Stimulated activated CD8-positive, alpha-beta memory T cell treated with anti-CD3 and anti-CD28 coated beads, Interleukin-4, amount 100 ng/mL, for 1 hour (primary cell): ENCODE data around the gene ART3.

ENCODE experiments used
- DNase-seq, 2 donors: peaks; one replicate each; pipeline ENCODE4 v3.0.0-alpha.2; 2020; ENCODE audit warnings: low read depth in 2 of 2, low spot score in 1 of 2

Gene ART3

GRCh38 chr4:76144546-76144945 lies 70.0 kb downstream of the ART3 start:
- no peak for DNase-seq

- DNase-seq: no peak
Observed at GRCh38 chr4:76147454-76148141, 73.1 kb downstream of the ART3 start.

- DNase-seq: peak; percentile 88 to 89
Observed at GRCh38 chr4:76148142-76148865, 73.8 kb downstream of the ART3 start, which contains the start of gene NUP54. NUP54 (minus strand) TSS chr4:76148397; CDS start chr4:76148374, 23 bp downstream.

- DNase-seq: no peak
Observed at GRCh38 chr4:76153356-76153755, 78.8 kb downstream of the ART3 start.

GRCh38 chr4:76155979-76156378 lies 81.5 kb downstream of the ART3 start:
- DNase-seq: no peak

GRCh38 chr4:76156635-76157034 lies 82.1 kb downstream of the ART3 start:
- DNase-seq: no peak

GRCh38 chr4:76160355-76160754 lies 85.8 kb downstream of the ART3 start:
- no peak for DNase-seq
